ENCODE measurements around the gene PLXNA4.

DNA sequence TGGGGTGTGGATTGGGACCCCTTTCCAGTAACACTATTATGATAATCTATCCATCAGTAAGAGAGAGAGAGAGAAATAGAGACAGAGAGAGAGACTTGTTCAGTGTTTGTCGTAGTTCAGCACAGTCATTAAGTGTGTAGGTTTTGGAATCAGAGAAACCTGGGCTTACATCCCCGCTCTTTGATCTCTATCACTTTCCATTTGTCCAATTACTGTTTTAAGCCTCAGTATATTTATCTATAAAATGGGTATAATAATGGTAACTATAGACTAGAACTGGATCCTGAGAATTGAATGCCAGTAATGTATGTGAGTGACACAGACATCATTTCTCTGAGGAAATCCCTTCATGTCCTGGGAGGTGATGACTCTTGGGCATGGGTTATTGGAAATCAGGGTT is 460.5 kb downstream of the PLXNA4 start:
- TF ChIP-seq, protein P1, sequence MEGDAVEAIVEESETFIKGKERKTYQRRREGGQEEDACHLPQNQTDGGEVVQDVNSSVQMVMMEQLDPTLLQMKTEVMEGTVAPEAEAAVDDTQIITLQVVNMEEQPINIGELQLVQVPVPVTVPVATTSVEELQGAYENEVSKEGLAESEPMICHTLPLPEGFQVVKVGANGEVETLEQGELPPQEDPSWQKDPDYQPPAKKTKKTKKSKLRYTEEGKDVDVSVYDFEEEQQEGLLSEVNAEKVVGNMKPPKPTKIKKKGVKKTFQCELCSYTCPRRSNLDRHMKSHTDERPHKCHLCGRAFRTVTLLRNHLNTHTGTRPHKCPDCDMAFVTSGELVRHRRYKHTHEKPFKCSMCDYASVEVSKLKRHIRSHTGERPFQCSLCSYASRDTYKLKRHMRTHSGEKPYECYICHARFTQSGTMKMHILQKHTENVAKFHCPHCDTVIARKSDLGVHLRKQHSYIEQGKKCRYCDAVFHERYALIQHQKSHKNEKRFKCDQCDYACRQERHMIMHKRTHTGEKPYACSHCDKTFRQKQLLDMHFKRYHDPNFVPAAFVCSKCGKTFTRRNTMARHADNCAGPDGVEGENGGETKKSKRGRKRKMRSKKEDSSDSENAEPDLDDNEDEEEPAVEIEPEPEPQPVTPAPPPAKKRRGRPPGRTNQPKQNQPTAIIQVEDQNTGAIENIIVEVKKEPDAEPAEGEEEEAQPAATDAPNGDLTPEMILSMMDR (IDR thresholded peaks at IDR 0.05; ENCODE audit: low read depth, low read length), result no peak
- no peak for TF ChIP-seq EZH2phosphoT487 (IDR thresholded peaks at IDR 0.05; ENCODE audit: low read depth)
